ENCODE results near the gene KTN1. TPM values are rescaled to one million over a fixed set of nuclear protein-coding genes. Genes with fewer than 3 reads are reported as not detected.

KTN1 gene
- total RNA-seq, 2 experiments from 2014 or later, result 126 to 134 TPM

DNA sequence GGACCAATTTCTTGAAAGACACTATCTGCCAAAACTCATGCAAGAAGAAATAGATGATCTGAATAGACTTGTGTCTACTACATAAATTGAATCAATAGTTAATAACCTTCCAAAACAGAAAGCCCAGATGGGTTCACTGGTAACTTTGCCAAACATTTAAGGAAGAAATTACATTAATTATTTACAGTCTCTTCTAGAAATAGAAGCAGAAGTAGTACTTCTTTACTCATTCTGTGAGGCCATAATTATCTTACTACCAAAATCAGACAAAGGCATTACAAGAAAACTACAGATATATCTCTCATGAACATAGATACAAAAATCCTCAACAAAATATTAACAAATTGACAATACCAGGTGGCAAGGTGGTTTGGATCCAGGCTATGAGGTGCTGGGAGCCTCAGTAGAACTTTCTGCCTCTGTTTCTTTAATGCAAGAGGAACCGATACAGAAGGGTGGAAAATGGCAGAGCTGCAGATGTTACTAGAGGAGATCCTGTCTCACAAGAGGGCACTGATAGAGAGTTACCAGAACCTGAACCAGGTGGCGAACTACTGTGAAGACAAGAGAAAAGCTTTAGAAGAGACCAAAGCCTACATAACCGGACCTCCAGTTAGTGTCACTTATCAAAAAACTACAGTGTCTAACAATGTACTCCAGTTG, 33.7 kb upstream of the KTN1 start:
- Mint-ChIP-seq H3K27me3 (no peaks in the 10 kb centered on the region), H3K9me3 (no peaks in the 10 kb centered on the region), H3K4me3 (no peak overlapping the region), H3K27ac (no peak overlapping the region), H3K4me1 (ENCODE audit: low read depth) (no peaks in the 10 kb centered on the region), H3K36me3 (no peaks in the 10 kb centered on the region)
- POLR2A ChIA-PET, result no interaction called here
- DNase-seq, result no peak
- intact Hi-C loops (cut with micrococcal nuclease), result no loop called here
- CTCF ChIA-PET, result no interaction called here

DNA sequence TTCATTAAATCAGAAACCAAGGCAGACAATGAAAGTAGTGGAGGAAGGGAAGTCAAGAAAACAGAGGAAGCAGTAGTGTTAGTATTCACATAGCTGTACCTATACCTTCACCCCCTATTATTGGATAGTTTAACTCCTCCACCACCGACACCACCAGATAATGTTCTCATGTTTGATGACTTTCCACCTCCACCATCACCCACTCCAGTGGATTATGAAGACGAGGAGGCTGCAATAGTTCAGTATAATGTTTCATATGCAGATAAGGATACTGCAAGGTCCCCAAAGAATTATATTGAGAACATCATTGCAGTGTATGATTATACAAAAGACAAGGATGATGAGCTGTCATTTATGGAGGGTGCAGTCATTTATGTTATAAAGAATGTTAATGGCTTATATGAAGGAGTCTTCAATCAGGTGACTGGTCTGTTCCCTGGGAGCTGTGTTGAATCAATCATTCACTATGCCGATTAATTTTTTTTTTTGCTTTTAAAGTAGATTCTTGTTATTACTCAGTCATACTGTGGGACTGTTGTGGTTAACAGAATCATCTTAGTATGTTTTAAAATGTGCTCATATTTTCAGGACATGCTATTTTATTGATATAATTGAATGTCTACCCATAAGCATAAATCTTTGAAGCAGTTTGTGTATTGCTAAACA, 32.2 kb upstream of the KTN1 start:
- H3K27me3 Mint-ChIP-seq, result no peaks in the 10 kb centered on the region
- no peak overlapping the region for H3K27ac Mint-ChIP-seq
- intact Hi-C loops (cut with micrococcal nuclease), result no loop called here
- H3K36me3 Mint-ChIP-seq, result no peaks in the 10 kb centered on the region
- no peaks in the 10 kb centered on the region for H3K4me1 Mint-ChIP-seq (ENCODE audit: low read depth)
- DNase-seq, result no peak
- no peaks in the 10 kb centered on the region for H3K9me3 Mint-ChIP-seq
- no peak overlapping the region for H3K4me3 Mint-ChIP-seq
- ChIA-PET POLR2A (interaction anchor here (0.6 kb wide), 1 partner anchor 471 kb away, joined by 3 read pairs; no protein-coding TSS in a partner anchor), CTCF (no interaction called here)

DNA sequence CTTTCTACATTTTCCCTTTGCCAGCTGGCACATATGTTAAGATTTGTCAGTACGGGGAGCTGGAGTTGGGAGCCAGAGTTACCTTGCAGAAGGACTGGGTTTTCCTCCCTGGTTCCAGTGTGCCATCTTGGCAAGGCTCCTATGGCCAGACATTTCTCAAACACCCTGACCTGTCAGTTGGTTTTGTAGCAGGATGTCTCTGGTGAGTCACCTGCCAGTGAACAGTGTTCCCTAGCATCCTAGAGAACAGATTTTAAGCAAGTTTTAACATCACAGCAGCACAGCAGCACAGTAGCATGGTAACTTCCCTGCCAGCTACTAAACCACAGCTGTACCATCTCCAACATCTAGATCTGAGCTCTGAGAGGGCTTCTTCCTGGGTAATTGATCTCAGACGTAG, 26.2 kb upstream of the KTN1 start:
- ChIA-PET CTCF (no interaction called here), POLR2A (no interaction called here)
- intact Hi-C loops (cut with micrococcal nuclease), result no loop called here
- no peaks in the 10 kb centered on the region for H3K27me3 Mint-ChIP-seq
- no peak for DNase-seq
- peaks cover 5% of the 10 kb centered on the region for H3K36me3 Mint-ChIP-seq
- H3K4me3 Mint-ChIP-seq, result no peak overlapping the region
- peaks cover 7% of the 10 kb centered on the region for H3K9me3 Mint-ChIP-seq
- H3K4me1 Mint-ChIP-seq (ENCODE audit: low read depth), result no peaks in the 10 kb centered on the region
- H3K27ac Mint-ChIP-seq, result no peak overlapping the region

DNA sequence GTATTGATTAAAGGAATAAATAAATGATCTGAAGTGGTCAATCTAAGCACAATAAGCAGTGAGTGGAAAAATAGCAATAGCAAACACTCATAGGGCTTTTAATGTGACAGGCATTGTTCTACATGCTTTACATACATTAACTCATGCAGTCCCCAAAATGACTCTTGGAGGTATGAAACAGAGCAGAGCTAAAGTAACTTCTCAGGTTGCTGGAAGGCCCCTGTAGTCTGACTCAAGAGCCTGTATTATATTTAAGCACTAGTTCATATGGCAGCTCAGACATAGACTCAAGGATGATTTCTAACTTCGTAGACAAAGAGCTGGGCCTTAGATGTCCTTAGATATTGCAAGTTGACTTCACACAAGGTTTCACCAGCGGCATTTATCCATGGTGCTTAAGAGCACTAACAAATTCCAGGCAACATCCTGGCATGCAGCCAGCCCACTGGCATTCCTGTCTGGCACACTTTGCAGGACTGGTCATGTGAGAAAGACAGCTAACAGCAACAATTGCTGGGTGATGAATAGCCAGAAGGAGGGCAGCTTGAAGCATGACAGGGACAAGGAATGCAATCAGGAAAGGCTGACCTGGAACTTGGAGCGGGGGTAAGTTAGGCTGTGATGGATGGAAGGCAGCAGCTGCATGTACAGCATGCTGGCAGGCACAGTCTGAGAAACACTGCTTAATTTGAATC, 22.9 kb upstream of the KTN1 start:
- ChIA-PET POLR2A (no interaction called here), CTCF (interaction anchor here (0.6 to 1.2 kb wide), 2 partner anchors 11 to 304 kb away, joined by 3 to 4 read pairs; no protein-coding TSS in a partner anchor)
- H3K36me3 Mint-ChIP-seq, result peaks cover 5% of the 10 kb centered on the region
- H3K9me3 Mint-ChIP-seq, result peaks cover 7% of the 10 kb centered on the region
- no peak overlapping the region for H3K27ac Mint-ChIP-seq
- no peaks in the 10 kb centered on the region for H3K27me3 Mint-ChIP-seq
- H3K4me3 Mint-ChIP-seq, result no peak overlapping the region
- DNase-seq, result no peak
- no peaks in the 10 kb centered on the region for H3K4me1 Mint-ChIP-seq (ENCODE audit: low read depth)
- intact Hi-C loops (cut with micrococcal nuclease), result no loop called here

DNA sequence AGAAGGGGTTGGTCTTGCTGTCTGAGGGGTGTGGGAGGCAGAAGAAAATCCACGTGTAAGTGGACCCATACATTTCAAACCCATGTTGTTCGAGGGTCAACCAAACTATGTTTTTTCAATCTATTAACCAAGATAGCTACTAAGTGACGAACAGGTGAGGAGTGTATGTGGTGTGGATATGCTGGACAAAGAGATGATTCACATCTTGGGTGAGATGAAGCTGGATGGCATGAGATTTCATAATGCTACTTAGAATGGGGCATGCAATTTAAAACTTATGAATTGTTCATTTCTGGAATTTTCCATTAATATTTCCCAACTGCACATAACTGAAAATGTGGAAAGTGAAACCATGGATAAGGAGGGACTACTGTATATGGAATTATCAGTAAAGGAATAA, 17.9 kb upstream of the KTN1 start:
- Mint-ChIP-seq H3K27me3 (peaks cover 4% of the 10 kb centered on the region), H3K27ac (no peak overlapping the region), H3K36me3 (no peaks in the 10 kb centered on the region), H3K4me1 (ENCODE audit: low read depth) (no peaks in the 10 kb centered on the region), H3K4me3 (no peak overlapping the region), H3K9me3 (peaks cover 4% of the 10 kb centered on the region)
- intact Hi-C loops (cut with micrococcal nuclease), result no loop called here
- ChIA-PET POLR2A (interaction anchor here (0.6 kb wide), 1 partner anchor 441 kb away, joined by 3 read pairs; no protein-coding TSS in a partner anchor), CTCF (no interaction called here)
- no peak for DNase-seq

DNA sequence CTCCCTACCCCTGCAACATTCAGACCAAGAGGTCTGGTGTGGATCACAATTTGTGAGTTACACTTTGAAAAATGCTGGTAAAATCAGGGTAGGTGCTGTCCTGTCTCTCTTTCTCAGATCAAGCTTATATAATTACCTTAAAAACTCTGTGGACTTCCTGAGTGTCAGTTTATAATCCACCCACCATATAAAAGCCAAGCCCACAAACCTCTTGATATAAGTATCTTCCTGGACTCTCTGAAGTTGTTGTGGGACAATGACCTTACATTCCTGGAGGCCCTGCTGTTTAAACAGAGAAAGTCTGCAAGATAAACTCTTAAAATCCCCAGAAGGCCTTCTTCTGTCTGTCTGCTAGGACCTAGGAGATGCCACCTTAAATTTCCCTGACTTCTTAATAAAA, 11.4 kb upstream of the KTN1 start:
- H3K4me3 Mint-ChIP-seq, result no peak overlapping the region
- no peaks in the 10 kb centered on the region for H3K4me1 Mint-ChIP-seq (ENCODE audit: low read depth)
- intact Hi-C loops (cut with micrococcal nuclease), result no loop called here
- no peak overlapping the region for H3K27ac Mint-ChIP-seq
- H3K9me3 Mint-ChIP-seq, result peaks cover 4% of the 10 kb centered on the region
- peaks cover 4% of the 10 kb centered on the region for H3K36me3 Mint-ChIP-seq
- DNase-seq, result no peak
- ChIA-PET CTCF (interaction anchor here (0.6 to 1.5 kb wide), 2 partner anchors 12 to 57 kb away, joined by 3 to 4 read pairs; no protein-coding TSS in a partner anchor), POLR2A (no interaction called here)
- H3K27me3 Mint-ChIP-seq, result peaks cover 11% of the 10 kb centered on the region

DNA sequence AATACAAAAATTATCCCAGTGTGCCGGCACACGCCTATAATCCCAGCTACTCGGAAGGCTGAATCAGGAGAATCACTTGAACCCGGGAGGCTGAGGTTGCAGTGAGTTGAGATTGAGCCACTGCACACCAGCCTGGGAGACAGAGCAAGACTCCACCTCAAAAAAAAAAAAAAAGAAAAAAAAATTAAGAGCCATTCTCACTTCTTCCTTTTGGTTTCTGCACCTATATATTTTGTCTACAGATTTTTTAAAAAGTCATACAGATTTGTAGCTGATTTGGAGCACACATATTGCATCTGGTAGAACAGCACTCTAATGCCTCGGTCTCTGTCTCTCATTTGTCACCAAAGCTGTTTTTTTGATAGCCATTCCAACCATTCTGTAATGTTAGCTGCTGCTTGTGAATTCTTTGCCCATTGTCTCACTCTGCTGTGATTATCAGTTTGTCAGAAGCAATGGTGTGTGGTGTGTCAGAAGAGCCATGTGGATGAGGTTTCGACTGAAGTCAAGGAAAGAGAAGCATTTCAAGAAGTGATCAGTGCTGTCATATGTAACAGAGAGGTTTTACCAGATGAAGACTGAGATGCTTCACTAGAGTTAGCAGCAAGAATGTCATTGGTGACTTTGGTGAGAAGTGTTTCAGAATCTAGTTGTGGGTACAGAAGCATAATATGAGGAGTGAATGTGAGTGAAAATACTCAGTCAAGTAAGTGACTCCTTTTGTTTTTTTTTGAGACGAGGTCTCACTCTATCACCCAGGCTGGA, 8.7 kb upstream of the KTN1 start:
- Mint-ChIP-seq H3K4me3 (no peak overlapping the region), H3K9me3 (no peaks in the 10 kb centered on the region), H3K27ac (no peak overlapping the region), H3K27me3 (peaks cover 8% of the 10 kb centered on the region), H3K36me3 (peaks cover 4% of the 10 kb centered on the region), H3K4me1 (ENCODE audit: low read depth) (no peaks in the 10 kb centered on the region)
- ChIA-PET POLR2A (no interaction called here), CTCF (interaction anchor here (0.6 kb wide), 1 partner anchor 125 kb away, joined by 3 read pairs; no protein-coding TSS in a partner anchor)
- intact Hi-C loops (cut with micrococcal nuclease), result no loop called here
- no peak for DNase-seq

DNA sequence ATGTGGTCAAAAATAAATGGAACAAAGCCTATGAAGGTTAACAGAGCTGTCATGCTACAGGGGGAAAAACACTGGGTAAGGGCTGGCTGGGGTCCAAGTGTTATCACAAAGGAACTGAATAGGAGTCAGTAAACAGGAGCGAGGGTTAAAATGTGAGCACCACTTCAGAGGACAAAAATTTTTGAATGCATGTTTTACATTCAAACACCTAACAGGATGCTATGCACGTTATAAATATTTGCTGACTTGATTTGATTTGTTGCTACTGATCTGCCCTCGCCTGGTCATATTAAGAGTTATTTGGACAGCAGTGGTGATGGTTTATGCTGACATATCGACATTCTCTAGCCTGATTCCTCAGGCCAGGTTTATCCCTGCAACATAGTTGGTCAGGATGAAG, 7.4 kb upstream of the KTN1 start:
- ChIA-PET POLR2A (no interaction called here), CTCF (no interaction called here)
- Mint-ChIP-seq H3K27me3 (peaks cover 6% of the 10 kb centered on the region), H3K4me3 (no peak overlapping the region), H3K4me1 (ENCODE audit: low read depth) (peaks cover 10% of the 10 kb centered on the region), H3K36me3 (peaks cover 4% of the 10 kb centered on the region), H3K27ac (no peak overlapping the region), H3K9me3 (no peaks in the 10 kb centered on the region)
- intact Hi-C loops (cut with micrococcal nuclease), result no loop called here
- no peak for DNase-seq

DNA sequence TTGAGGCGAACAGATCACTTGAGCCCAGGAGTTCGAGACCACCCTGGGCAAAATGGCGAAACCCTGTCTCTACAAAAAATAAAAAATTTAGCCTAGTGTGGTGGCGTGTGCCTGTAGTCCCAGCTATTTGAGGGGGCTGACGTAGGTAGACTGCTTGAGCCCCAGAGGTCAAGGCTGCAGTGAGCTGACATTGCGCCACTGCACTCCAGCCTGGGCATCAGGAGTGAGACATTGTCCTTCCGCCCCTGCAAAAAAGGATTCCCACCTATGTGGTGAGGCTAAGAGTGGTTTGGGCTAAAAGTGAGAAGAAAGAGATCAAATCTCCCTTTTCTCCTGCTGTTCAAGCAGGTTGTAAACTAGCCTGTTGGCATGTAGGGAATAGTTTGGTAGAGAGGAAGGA, 5.0 kb upstream of the KTN1 start:
- CTCF ChIA-PET, result interaction anchor here (5.0 kb wide), 1 partner anchor 128 kb away, joined by 21 read pairs; no protein-coding TSS in a partner anchor

DNA sequence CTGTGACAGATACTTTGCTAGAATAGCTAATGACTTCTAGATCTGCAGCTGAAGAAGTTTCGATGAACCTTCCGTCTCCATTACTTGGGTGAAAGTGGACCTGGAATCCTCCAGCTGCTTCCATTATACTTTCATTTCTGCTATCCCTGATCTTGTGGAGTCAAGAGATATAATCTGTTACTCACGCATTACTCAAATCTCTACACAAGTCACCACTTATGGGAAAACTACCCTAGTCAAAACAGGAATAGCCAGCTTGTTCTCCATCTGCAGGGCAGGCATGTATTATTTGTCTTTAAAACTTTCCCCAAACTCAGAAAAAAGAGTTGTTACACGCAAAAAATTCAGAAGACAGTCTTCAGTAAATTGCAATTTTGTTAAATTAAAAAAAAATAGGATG, 2.8 kb upstream of the KTN1 start:
- intact Hi-C loops (cut with micrococcal nuclease), result loop anchor here (2.0 kb wide), 1 partner anchor 230 kb away; no protein-coding TSS in a partner anchor
- ChIA-PET POLR2A (interaction anchor here (1.2 to 1.8 kb wide), 2 partner anchors 9 to 119 kb away, joined by 4 read pairs; no protein-coding TSS in a partner anchor), CTCF (interaction anchor here (1.1 to 5.0 kb wide), 2 partner anchors 9 to 130 kb away, joined by 3 to 21 read pairs; no protein-coding TSS in a partner anchor)
- peaks cover 31% of the 10 kb centered on the region for H3K4me1 Mint-ChIP-seq (ENCODE audit: low read depth)
- no peak overlapping the region for H3K4me3 Mint-ChIP-seq
- H3K9me3 Mint-ChIP-seq, result no peaks in the 10 kb centered on the region
- no peak for DNase-seq
- no peaks in the 10 kb centered on the region for H3K27me3 Mint-ChIP-seq
- no peak overlapping the region for H3K27ac Mint-ChIP-seq
- H3K36me3 Mint-ChIP-seq, result peaks cover 2% of the 10 kb centered on the region

More for the DNA sequence above, 5.0 kb upstream of the KTN1 start:
- Mint-ChIP-seq H3K27ac (no peak overlapping the region), H3K4me3 (no peak overlapping the region), H3K27me3 (no peaks in the 10 kb centered on the region), H3K36me3 (peaks cover 4% of the 10 kb centered on the region), H3K9me3 (no peaks in the 10 kb centered on the region), H3K4me1 (ENCODE audit: low read depth) (peaks cover 22% of the 10 kb centered on the region)
- intact Hi-C loops (cut with micrococcal nuclease), result no loop called here
- POLR2A ChIA-PET, result no interaction called here
- no peak for DNase-seq

DNA sequence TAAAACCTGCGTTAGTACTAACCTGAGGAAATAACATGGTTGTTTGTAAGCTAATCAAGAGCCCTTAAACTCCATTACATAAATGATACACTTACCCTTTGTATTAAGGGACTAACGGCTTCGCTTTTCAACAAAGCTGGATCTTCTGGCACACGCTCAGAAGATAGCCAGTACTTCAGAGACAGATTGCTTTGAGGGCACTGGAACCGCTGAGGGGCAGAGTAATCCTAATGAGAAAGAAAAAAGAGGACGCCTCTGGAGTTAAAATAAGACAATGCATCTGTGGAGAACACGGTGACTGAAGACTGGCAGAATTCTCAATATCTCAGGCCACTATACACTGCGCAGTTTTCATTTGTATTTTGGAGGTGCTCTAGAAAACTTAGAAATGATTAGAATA, 1.5 kb upstream of the KTN1 start:
- intact Hi-C loops (cut with micrococcal nuclease), result no loop called here
- H3K36me3 Mint-ChIP-seq, result no peaks in the 10 kb centered on the region
- no peak overlapping the region for H3K27ac Mint-ChIP-seq
- no peaks in the 10 kb centered on the region for H3K9me3 Mint-ChIP-seq
- H3K4me3 Mint-ChIP-seq, result peak overlapping the region; percentile 92
- no peaks in the 10 kb centered on the region for H3K27me3 Mint-ChIP-seq
- DNase-seq, result no peak
- POLR2A ChIA-PET, result no interaction called here
- peaks cover 31% of the 10 kb centered on the region for H3K4me1 Mint-ChIP-seq (ENCODE audit: low read depth)
- CTCF ChIA-PET, result interaction anchor here (5.0 kb wide), 1 partner anchor 132 kb away, joined by 21 read pairs; no protein-coding TSS in a partner anchor

Measured in activated CD4-positive, alpha-beta memory T cell treated with anti-CD3 and anti-CD28 coated beads for 36 hours (primary cell).